Measurements from ENCODE around the gene YJEFN3.
A peak's percentile ranks its signal among the peaks of the same experiment; 100 is the strongest.

YJEFN3 gene

DNA sequence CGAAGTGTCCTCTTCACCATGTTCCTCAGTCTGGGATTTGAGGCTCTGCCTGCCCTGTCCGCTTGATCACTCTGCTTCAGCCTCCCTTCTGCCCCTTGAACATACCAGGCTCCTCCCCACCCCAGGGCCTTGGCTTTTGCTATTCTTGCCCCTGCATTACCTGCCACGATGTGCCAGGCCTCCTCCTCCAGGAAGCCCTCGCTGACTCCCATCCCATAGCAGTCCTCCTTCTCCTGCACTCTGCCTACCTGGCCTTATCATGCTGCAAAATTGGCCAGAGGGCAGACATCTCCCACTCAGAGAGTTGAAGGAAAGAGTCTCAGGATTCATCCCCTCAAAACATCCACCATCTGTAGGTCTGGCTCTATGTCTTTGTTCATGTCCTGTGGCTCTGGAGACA is 2.2 kb downstream of the YJEFN3 start:
- TF ChIP-seq, protein P1, sequence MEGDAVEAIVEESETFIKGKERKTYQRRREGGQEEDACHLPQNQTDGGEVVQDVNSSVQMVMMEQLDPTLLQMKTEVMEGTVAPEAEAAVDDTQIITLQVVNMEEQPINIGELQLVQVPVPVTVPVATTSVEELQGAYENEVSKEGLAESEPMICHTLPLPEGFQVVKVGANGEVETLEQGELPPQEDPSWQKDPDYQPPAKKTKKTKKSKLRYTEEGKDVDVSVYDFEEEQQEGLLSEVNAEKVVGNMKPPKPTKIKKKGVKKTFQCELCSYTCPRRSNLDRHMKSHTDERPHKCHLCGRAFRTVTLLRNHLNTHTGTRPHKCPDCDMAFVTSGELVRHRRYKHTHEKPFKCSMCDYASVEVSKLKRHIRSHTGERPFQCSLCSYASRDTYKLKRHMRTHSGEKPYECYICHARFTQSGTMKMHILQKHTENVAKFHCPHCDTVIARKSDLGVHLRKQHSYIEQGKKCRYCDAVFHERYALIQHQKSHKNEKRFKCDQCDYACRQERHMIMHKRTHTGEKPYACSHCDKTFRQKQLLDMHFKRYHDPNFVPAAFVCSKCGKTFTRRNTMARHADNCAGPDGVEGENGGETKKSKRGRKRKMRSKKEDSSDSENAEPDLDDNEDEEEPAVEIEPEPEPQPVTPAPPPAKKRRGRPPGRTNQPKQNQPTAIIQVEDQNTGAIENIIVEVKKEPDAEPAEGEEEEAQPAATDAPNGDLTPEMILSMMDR (IDR thresholded peaks at IDR 0.05; ENCODE audit: low read depth, low read length, missing control alignments) = no peak
- no peak for DNase-seq (ENCODE audit: low read depth)
- no peak overlapping the region for H3K4me3 ChIP-seq (ENCODE audit: low read depth, low read length)

DNA sequence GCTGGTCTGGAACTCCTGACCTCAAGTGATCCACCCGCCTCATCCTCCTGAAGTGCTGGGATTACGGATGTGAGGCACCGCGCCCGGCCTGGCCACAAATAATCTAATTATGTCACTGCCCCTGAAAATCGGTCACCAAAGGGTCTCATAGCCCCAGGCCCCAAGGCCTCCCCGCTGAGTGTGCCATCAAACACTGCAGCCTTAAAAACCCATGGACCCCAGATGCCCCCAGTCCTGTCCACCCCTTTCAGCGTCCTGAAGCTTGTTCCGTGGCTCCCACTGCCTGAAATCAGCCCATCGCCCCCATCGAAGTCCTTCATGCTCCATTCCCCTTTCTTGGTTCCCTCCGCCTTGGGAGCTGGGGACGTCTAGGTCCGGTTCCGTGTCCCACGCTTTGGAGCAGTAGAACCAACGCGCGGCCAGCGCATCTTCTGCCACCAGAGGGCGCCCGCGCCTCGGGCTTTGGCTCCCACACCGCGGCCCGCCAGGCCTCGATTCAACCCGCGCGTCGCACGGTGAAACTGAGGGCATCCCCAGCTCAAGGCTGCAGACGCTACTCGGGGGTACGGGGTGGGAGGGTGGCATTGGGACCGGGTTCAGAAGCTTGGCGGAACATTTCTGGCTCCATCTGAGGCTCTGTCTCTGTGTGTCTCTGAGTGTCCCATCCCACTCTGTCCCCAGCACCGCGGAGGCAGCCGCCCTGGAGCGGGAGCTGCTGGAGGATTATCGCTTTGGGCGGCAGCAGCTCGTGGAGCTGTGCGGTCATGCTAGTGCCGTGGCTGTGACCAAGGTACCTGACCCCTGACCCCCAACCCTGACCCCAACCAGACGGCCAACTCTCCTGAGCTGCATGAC is 3.5 kb downstream of the YJEFN3 start:
- TF ChIP-seq, protein P1 (IDR thresholded peaks at IDR 0.05; ENCODE audit: low read depth, low read length, missing control alignments) = peak; percentile 96
- no peak overlapping the region for H3K4me3 ChIP-seq (ENCODE audit: low read depth, low read length)
- DNase-seq (ENCODE audit: low read depth) = no peak

DNA sequence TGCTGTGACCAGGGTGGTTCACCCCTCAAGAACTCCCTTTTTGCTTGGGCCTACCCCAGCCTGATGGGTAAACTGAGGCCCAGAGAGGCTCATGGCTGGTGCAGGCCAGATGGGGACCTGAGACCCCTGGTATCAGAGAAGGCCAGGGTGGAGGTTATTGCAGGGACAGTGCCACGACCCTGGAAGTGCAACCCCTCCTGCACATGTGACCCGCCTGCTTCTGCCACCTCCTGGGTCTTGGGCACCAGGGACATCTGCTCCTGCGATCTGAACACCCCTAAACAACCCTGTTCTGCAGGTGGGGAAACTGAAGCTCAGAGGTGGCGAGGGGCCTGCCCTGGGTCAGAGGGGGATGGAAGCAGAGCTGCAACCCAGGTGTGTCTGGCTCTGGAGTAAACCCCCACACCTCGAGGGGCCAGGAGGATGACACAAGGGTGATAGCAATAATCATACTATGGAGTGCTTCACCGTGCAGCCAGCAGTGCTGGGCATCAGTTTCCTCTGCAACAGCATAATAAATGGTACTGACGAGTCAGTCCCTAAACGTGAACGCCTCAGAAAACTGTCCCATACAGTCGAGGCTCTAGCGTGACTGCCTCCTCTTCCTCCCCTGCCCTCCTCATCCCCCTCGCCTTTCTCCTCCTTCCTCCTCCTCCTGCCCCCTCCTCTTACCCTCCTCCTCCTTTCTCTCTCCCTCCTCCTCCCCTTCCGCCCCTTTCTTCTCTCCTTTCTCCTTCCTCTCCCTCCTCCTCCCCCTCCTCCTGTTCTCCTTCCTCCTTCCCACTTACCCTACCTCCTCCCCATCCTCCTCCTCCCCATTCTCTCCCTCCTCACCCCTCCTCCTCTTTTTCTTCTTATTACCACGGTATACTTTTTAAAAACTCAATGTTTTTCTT is 4.3 kb downstream of the YJEFN3 start:
- no peak for DNase-seq (ENCODE audit: low read depth)
- H3K4me3 ChIP-seq (ENCODE audit: low read depth, low read length) = no peak overlapping the region
- TF ChIP-seq, protein P1 (IDR thresholded peaks at IDR 0.05; ENCODE audit: low read depth, low read length, missing control alignments) = no peak

DNA sequence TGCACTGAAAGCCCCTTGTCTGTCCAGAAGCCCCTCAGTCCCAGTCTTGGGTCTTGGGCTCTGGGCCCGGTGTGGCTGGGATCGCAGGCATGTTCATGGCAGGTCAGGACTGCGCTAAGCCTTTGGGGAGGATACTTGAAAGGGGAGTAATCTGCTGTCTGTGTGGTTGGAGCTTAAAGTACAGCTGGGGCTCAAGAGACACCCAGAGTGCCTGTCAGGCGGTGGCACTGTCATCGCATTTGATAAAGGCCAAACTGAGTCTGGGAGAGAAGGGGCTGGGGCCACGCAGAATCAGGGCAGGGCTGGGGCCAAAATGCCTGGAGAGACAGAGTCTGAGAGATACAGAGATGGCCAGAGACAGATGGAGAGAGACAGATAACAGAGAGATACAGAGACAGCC is 5.1 kb downstream of the YJEFN3 start:
- TF ChIP-seq, protein P1 (IDR thresholded peaks at IDR 0.05; ENCODE audit: low read depth, low read length, missing control alignments) = no peak
- no peak overlapping the region for H3K4me3 ChIP-seq (ENCODE audit: low read depth, low read length)
- no peak for DNase-seq (ENCODE audit: low read depth)

DNA sequence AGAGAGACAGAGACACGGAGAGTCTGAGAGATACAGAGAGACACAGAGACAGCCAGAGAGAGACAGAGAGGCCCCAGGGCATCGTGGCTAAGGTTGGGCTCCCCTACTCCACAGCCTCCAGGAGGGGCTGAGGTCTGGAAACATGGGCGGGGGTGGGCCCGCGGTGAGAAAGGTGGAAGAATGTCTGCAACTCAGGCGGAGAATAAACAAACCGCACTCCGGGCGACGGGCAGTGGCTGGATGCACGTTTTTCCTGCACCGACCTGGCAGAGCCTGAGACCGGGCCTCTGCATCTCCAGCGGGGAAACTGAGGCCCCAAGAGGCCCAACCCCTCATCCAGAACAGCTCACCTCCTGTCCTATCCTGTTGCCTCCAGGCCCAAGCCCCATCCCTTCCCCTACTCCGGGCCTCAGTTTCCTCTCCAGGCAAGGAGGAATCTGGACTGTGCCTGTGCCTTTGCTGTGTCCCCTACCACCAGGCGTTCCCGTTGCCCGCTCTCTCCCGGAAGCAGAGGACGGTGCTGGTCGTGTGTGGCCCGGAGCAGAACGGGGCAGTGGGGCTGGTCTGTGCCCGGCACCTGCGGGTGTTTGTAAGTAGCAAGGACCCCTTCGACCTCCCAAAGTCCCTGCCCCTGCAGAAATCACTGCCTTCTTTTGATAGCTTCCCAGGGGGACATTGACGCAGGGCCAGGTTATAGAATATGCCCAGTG is 6.0 kb downstream of the YJEFN3 start:
- TF ChIP-seq, protein P1 (IDR thresholded peaks at IDR 0.05; ENCODE audit: low read depth, low read length, missing control alignments) = no peak
- no peak for DNase-seq (ENCODE audit: low read depth)
- no peak overlapping the region for H3K4me3 ChIP-seq (ENCODE audit: low read depth, low read length)

DNA sequence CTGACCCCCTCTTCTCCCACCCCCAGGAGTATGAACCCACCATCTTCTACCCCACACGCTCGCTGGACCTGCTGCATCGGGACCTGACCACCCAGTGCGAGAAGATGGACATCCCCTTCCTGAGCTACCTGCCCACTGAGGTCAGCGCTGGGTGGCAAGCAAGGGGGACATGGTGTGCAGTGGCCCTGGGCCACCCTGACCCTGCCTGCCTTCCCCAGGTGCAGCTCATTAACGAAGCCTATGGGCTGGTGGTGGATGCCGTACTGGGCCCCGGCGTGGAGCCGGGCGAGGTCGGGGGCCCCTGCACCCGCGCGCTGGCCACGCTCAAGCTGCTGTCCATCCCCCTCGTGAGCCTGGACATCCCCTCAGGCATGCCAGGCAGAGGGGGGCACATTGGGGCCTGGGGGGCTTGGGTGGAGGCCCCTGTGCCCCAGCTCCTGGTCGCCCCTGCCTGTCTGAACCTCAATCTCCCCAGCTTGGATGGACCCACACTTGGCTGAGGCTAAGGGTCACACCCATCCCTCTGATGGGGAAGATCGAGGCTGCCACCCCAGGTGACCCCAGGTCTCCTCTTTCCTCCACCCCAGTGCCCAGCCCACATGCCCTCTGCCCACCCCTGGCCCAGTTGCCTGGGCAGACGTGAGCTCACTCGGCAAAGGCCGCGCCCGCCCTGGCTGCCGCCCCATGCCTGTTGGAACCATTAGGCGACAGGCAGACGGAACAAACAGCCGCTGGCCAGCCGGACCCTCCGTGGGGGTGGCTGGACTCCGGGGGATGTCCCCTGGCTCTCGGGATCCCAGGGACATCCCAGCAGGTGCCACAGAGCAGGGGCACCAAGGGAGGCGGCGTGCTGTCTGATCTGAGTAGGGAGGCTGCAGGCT is 6.8 kb downstream of the YJEFN3 start:
- DNase-seq (ENCODE audit: low read depth) = no peak
- TF ChIP-seq, protein P1 (IDR thresholded peaks at IDR 0.05; ENCODE audit: low read depth, low read length, missing control alignments) = no peak
- no peak overlapping the region for H3K4me3 ChIP-seq (ENCODE audit: low read depth, low read length)
